GM19468 (cell line): Measurements from ENCODE around the gene AFF2.

ENCODE experiments used
- ATAC-seq: cut with Tn5 transposase; IDR thresholded peaks from one replicate; pipeline ENCODE4 v1.9.1; 2021; ENCODE audit warnings: mild to moderate bottlenecking, moderate library complexity, moderate number of reproducible peaks; ENCODE audit not compliant: unreplicated experiment; ENCODE audit errors: extremely low read depth

AFF2 gene

GRCh38 chrX:148535639-148536038 lies 35.2 kb downstream of the AFF2 start:
- no peak for ATAC-seq

GRCh38 chrX:148536961-148537360 lies 36.5 kb downstream of the AFF2 start:
- no peak for ATAC-seq

DNA sequence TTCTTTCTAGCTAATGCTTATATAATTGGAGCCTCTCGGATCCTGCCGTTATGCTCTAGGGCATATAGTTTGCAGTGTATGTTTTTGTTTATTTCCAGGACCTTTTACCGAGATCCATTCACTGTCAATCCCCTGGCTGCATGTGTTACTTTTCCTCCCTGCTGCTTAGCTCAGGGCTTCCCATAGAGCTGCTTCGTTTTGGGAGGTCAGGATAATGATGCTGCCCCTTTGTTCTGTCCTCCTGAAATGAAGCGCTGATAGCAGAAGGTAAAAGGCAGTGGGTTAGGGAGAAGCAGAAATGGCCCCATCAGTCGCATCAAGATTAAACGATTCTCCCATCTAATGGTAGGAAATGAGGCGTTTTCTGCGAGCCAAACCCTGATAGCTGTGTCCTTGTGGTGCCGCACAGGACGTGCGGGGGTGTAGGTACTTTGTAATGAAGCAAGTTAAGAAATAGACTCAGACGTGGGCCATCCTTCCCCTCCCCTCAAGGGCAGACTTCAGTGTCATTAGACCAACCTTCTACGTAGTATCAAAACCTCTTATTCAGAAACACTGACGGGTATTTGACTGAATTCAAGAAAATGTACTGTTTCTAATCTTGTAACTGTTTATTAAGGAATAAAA lies 37.3 kb downstream of the AFF2 start:
- ATAC-seq = no peak

- ATAC-seq = no peak
Measured at GRCh38 chrX:148538582-148538981, 38.2 kb downstream of the AFF2 start.

- no peak for ATAC-seq
Measured at GRCh38 chrX:148540114-148540513, 39.7 kb downstream of the AFF2 start.

DNA sequence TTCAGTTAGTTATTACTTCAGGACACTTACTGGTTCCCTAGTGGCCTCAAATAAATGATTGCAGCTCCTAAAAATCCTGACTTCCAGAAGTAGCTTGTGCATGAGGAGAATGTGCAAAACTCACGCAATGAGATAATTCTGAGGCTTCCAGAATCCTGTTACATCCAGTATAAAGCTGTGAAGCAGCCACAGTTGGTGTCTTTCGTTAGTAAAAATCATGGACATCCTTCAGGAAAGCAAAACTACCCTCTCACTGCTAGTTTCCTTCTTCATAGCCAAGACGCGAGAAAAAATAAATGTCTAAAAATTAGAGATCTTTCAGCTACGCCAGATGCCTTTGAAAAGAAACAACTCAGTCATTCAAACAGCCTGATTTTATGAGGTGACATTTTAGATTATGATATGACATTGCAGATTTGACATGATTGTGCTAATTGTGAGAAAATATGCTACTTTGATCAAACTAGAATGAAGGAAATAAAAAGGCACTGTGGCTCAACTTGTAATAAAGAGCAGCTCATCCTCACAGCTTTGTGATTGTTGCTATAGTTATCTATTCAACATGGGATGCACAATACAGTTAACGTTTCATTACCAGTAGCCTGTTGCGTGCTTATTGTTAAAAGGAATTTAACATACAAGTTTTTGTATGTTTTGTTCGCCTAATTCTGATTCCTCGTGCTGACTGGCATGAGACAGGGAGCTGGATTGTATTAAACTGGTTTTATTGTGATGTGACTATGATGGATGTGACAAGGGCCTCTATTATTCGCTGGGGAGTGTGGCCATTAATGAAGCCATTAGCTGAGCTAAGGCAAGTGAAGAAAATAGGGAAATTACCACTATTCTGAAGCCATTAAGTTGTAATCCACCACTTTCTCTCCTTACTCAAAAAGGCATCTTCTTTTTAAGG lies 40.5 kb downstream of the AFF2 start:
- no peak for ATAC-seq

DNA sequence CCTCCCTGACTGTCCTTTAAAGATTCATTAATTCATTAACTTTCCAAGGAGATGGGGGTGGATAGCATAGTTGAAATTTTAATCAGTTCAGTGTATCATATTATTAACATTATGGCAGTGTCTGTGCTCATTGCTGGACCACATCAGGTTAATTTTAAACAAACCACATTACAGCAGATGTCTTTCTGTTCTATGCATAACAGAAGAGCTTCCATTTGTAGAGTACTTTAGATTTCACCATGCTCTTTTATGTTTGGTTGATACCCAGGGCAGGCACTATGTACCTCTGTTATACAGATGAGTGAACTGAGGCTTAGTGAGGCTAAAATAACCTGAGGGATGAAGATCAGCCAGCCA lies 41.1 kb downstream of the AFF2 start:
- peak; percentile 50 for ATAC-seq

DNA sequence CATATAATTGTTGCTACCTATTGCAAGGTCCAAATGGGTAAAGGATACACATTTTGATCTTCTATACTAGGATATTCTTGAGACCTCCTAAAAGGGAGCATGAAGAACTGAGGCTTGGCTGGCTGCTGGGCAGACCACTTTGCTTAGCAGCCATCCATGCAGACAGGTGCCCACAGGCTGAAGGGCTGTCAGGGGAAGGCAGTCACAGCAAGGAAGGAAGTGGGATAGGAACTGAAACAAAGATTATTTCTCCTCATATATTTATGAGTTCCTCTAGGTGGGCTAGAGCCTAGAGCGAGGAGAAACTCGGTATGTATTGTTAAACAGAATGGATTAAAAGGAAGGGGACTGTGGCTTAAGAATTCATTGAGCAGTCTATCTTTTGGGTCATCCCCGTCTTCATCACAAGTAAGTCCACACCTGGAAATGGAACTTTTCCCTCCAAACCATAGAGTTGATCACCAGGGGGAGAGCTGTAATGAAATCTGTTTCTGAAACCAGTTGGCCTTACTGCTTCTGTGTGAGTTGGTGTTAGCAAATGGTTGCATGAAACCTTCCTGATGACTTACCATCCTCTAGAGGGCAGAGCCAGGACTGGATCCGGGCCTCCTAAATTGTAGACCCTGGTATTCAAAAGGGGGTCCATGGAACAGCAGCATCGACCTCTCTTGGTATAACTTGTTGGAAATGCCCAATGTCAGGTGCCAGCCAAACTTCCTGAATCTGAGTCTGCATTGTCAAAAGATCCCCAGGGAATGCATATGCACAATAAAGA lies 42.3 kb downstream of the AFF2 start:
- no peak for ATAC-seq

GRCh38 chrX:148552775-148553174 lies 52.4 kb downstream of the AFF2 start:
- ATAC-seq = no peak

DNA sequence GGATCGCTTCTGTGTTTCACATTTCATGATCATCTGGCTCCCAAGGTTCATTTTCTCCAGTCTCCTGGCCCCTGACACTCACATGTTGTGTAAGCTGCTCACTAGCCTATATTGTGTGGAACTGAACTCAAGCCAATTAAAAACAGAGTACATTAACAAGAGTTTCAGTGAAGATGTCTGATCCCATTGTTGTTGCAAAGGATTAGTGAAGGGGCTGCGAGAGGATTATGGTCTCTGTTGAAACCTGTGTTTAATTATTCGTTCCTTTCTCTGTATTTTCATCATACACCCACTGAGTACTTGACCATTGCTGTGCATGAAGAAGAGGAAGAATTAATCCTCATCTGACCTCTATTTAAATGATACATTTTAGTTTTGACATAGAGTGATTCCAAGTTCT lies 54.7 kb downstream of the AFF2 start:
- no peak for ATAC-seq

GRCh38 chrX:148555571-148556243 lies 55.3 kb downstream of the AFF2 start:
- ATAC-seq = no peak

- ATAC-seq = no peak
Measured at GRCh38 chrX:148556498-148556897, 56.1 kb downstream of the AFF2 start.

DNA sequence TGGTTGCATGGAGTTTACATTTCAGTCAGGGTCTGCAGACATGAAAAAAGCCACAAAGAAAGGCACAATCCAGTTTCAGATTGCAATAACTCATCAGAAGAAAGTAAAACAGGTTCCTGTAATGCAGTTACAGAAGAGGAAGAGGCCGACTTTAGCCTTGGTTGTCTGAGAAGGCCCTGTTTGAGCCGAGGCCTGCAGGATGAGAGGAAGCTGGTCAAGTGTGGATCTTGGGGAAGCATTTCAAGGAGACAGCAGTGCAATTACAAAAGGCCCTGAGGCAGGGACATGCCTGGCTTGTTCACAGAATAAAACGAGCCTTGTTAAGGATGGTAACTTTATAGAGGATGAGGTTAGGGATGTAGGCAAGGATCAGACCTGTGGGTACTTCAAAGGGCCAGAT lies 62.4 kb downstream of the AFF2 start:
- no peak for ATAC-seq

DNA sequence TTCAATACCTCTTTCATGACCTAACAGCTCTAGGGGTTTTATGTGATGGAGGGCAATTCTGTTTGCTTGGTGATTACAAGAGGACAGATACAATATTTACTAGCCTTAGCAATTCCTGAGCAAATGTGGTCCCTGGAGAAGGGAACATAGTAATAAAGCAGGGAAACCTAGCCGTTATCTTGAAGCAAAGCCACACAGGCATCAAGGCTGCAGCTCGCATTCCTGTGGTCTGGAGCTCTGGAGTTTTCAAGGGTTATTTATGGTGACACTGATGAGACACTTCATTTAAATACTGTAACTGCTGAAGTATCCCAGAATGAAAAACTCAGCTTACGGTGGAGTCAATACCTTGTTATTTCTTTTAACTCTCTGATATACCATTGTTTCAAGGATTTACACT lies 66.8 kb downstream of the AFF2 start:
- no peak for ATAC-seq

GRCh38 chrX:148567779-148568178 lies 67.4 kb downstream of the AFF2 start:
- no peak for ATAC-seq

GRCh38 chrX:148568763-148569162 lies 68.3 kb downstream of the AFF2 start:
- ATAC-seq = no peak

GRCh38 chrX:148572337-148572736 lies 71.9 kb downstream of the AFF2 start:
- ATAC-seq = no peak

DNA sequence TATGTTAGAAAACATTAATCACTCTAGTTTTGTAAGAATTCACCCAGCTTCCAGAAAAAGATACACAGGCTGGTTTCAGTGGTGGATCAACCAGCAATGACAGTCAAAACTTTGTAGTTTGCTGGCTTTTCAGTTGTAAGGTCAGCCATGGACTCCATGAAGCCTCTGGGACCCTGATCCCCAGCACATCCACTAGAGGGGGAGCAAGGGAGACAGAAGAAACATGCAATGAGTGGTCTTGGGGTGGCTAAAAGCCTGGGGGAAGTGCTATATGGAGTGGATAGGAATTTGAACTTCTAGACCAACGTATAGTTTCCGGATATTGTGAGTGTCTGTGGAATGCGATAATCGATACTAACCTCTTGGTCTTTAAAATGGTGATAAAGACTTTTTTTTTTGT lies 72.7 kb downstream of the AFF2 start:
- no peak for ATAC-seq

DNA sequence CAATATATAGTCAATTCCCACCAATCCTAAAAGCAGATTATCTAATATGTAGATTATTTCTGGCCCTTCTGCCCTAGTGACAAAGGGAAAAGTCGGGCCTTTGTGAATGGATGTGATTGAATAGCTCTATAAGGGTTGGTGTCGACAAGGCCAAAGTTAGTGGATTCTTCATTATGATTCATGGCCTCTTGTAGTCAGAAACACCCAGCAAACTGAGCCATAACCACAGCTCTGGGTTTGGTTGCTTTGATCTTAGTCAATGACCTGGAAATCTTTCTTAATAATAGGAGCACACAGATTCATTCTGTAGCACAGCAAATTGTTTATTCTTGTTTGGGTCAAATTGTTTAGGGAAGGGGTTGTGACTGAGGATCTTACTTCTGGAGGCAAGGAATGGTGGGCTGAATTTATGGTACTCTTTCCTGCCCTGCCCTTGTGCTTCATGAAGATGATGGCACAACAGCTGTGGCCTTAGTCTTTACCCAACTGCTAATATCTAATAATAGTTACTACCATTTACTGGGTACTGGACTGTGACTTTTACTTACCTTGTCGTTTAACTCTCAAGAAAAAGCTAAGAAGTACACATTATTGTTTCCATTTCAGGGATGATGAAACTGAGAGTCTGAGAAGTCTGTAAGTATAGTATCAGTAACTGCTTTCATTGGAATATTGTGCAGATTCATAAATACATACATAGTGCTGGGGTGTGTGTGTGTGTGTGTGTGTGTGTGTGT lies 74.0 kb downstream of the AFF2 start:
- no peak for ATAC-seq

DNA sequence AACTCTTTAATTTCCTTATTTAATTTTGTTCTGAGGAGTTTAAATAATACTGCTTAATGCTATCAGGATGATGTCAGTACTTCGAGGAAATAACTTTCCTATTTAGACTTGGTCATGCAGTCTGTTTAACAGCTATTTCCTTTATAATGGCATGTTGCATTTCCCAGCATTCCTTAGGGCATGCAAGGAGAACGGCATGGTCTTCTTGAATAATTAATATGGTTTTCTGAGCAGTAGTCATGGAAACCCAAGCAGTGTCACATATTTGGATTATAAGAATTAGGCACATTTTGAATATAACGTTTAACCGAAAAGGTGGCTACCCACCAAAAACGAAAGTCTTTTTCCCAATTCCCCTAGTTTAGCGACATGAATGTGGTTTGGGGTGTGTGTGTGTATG lies 76.0 kb downstream of the AFF2 start:
- ATAC-seq = no peak
